ENCODE data around the gene C6orf141. TPM values are rescaled to one million over a fixed set of nuclear protein-coding genes. Genes with fewer than 3 reads are reported as not detected.

C6orf141 gene
- polyA plus RNA-seq, result 20.7 to 59.1 TPM (median 51.6 TPM) in 3 replicates
- 15.4 TPM for polyA plus RNA-seq (2011; ENCODE audit: low read depth)
- 7.9 and 16.5 TPM in 2 replicates for polyA plus RNA-seq (2011; cell fraction: cytosol; rRNA removed)
- 165 and 203 TPM in 2 replicates for polyA plus RNA-seq (2011; cell fraction: nucleus; rRNA removed)
- 14.2 and 26.9 TPM in 2 replicates for polyA plus RNA-seq (2012; ENCODE audit: low replicate concordance)
- 4.2 to 23.0 TPM (median 14.0 TPM) in 3 replicates for polyA minus RNA-seq
- 2.5 TPM for polyA minus RNA-seq (2011; cell fraction: cytosol; rRNA and poly(A)+ RNA removed)
- polyA minus RNA-seq (2011; cell fraction: nucleus; rRNA and poly(A)+ RNA removed), result 25.9 and 38.6 TPM in 2 replicates

GRCh38 chr6:49550492-49551077 is at the start of gene C6orf141:
Gene C6orf141, plus strand, starts transcription at chr6:49550668. Its CDS starts 125 bp downstream, at chr6:49550793.
- peaks cover 38% of the 10 kb centered on the region for H3K79me2 ChIP-seq (ENCODE audit: control insufficient read depth, insufficient read depth, low read length)
- FAIRE-seq (peak; percentile 92), DNase-seq (ENCODE audit: low read depth, low spot score) (no peak)

GRCh38 chr6:49504666-49505065 is 45.8 kb upstream of the C6orf141 start:
- H3K9me1 ChIP-seq (ENCODE audit: control insufficient read depth, extremely low read depth, insufficient read depth, low read length), result no peaks in the 10 kb centered on the region
- H3K27me3 ChIP-seq (ENCODE audit: control insufficient read depth, extremely low read depth, insufficient read depth, low read length), result no peaks in the 10 kb centered on the region
- peaks cover 3% of the 10 kb centered on the region for H3K4me1 ChIP-seq (ENCODE audit: control insufficient read depth, extremely low read depth, insufficient read depth, low read length)
- TF ChIP-seq CTCF (optimal IDR thresholded peaks at IDR 0.05 in 1 of 3, IDR thresholded peaks at IDR 0.05 in 1 of 3, conservative IDR thresholded peaks at IDR 0.05 in 1 of 3; ENCODE audit: extremely low read depth in 1 of 3, insufficient read depth in 2 of 3, low read length in 3 of 3), result no peak
- H3K27ac ChIP-seq (ENCODE audit: control insufficient read depth, insufficient read depth, low read length), result no peak overlapping the region
- H3K9me3 ChIP-seq (ENCODE audit: control insufficient read depth, low read depth, low read length), result no peaks in the 10 kb centered on the region
- no peak overlapping the region for H3K9ac ChIP-seq (ENCODE audit: control insufficient read depth, extremely low read depth, insufficient read depth, low read length)
- no peak overlapping the region for H3K4me3 ChIP-seq (ENCODE audit: control insufficient read depth in 2 of 3, extremely low read depth in 1 of 3, insufficient read depth in 2 of 3, low read depth in 1 of 3, low read length in 3 of 3)
- H3K36me3 ChIP-seq (ENCODE audit: control insufficient read depth in 2 of 2, extremely low read depth in 1 of 2, insufficient read depth in 2 of 2, low read length in 2 of 2), result no peaks in the 10 kb centered on the region
- H4K20me1 ChIP-seq (ENCODE audit: control insufficient read depth, extremely low read depth, insufficient read depth, low read length), result no peaks in the 10 kb centered on the region
- dilution Hi-C loops (cut with MboI; ENCODE audit: extremely low pct_ligation_motif_present, low sequenced_read_pairs), result no loop called here
- H2AFZ ChIP-seq (ENCODE audit: control insufficient read depth, low read length), result no peak overlapping the region
- FAIRE-seq, result peak; percentile 53
- H3K4me2 ChIP-seq (ENCODE audit: control insufficient read depth, extremely low read depth, insufficient read depth, low read depth, low read length), result no peak overlapping the region
- no peaks in the 10 kb centered on the region for H3K79me2 ChIP-seq (ENCODE audit: control insufficient read depth, insufficient read depth, low read length)
- no peak for DNase-seq (ENCODE audit: low read depth, low spot score)

More at GRCh38 chr6:49550492-49551077, at the start of gene C6orf141:
- TF ChIP-seq EZH2 (IDR thresholded peaks at IDR 0.05; ENCODE audit: low read length), result no peak
- no peak for TF ChIP-seq CTCF (optimal IDR thresholded peaks at IDR 0.05 in 1 of 3, IDR thresholded peaks at IDR 0.05 in 1 of 3, conservative IDR thresholded peaks at IDR 0.05 in 1 of 3; ENCODE audit: extremely low read depth in 1 of 3, insufficient read depth in 2 of 3, low read length in 3 of 3)
- H3K9ac ChIP-seq (ENCODE audit: control insufficient read depth, extremely low read depth, insufficient read depth, low read length), result peak within 1 kb of the TSS; percentile 96
- peaks cover 23% of the 10 kb centered on the region for H3K4me1 ChIP-seq (ENCODE audit: control insufficient read depth, extremely low read depth, insufficient read depth, low read length)
- peak within 1 kb of the TSS; percentile 88 for H2AFZ ChIP-seq (ENCODE audit: control insufficient read depth, low read length)
- no peaks in the 10 kb centered on the region for H3K9me1 ChIP-seq (ENCODE audit: control insufficient read depth, extremely low read depth, insufficient read depth, low read length)
- H3K4me2 ChIP-seq (ENCODE audit: control insufficient read depth, extremely low read depth, insufficient read depth, low read depth, low read length), result peak within 1 kb of the TSS; percentile 91
- H3K36me3 ChIP-seq (ENCODE audit: control insufficient read depth in 2 of 2, extremely low read depth in 1 of 2, insufficient read depth in 2 of 2, low read length in 2 of 2), result peaks cover 0 to 11% of the 10 kb centered on the region in 2 experiments
- dilution Hi-C loops (cut with MboI; ENCODE audit: extremely low pct_ligation_motif_present, low sequenced_read_pairs), result no loop called here
- H4K20me1 ChIP-seq (ENCODE audit: control insufficient read depth, extremely low read depth, insufficient read depth, low read length), result no peaks in the 10 kb centered on the region
- no peaks in the 10 kb centered on the region for H3K27me3 ChIP-seq (ENCODE audit: control insufficient read depth, extremely low read depth, insufficient read depth, low read length)
- H3K27ac ChIP-seq (ENCODE audit: control insufficient read depth, insufficient read depth, low read length), result peak within 1 kb of the TSS; percentile 92
- no peaks in the 10 kb centered on the region for H3K9me3 ChIP-seq (ENCODE audit: control insufficient read depth, low read depth, low read length)
- H3K4me3 ChIP-seq (ENCODE audit: control insufficient read depth in 2 of 3, extremely low read depth in 1 of 3, insufficient read depth in 2 of 3, low read depth in 1 of 3, low read length in 3 of 3), result peak within 1 kb of the TSS; percentile 87 to 96 (median 93)

Measured in keratinocyte (primary cell).